ENCODE results near the gene NUP210L. TPM values are rescaled to one million over a fixed set of nuclear protein-coding genes. Genes with fewer than 3 reads are reported as not detected.

Gene NUP210L
- total and polyA plus RNA-seq, 2 donors from 2014 or later, result 0.06 TPM; not detected in 1

GRCh38 chr1:154145986-154146385 lies 8.9 kb downstream of the NUP210L start:
- Histone ChIP-seq H3K9me3 (ENCODE audit: control insufficient read depth in 2 of 3, insufficient read depth in 1 of 3, low read length in 3 of 3) (no peaks in the 10 kb centered on the region), H3K9ac (ENCODE audit: low read length in 3 of 3) (no peak overlapping the region), H3K4me1 (ENCODE audit: control insufficient read depth in 2 of 3, insufficient read depth in 2 of 3, low read depth in 1 of 3, low read length in 3 of 3) (no peaks in the 10 kb centered on the region), H3K27me3 (ENCODE audit: control insufficient read depth, insufficient read depth, low read length) (no peaks in the 10 kb centered on the region), H3K4me3 (ENCODE audit: low read length in 3 of 3) (no peak overlapping the region), H3K27ac (ENCODE audit: low read depth in 2 of 2, low read length in 2 of 2) (no peak overlapping the region), H3K36me3 (ENCODE audit: control insufficient read depth in 2 of 3, insufficient read depth in 3 of 3, low read length in 3 of 3) (no peaks in the 10 kb centered on the region)
- intact Hi-C loops (cut with DNase I), result no loop called here
- DNase-seq (no peak), FAIRE-seq (no peak)
- no peak for TF ChIP-seq CTCF (IDR thresholded peaks at IDR 0.05; ENCODE audit: borderline replicate concordance, extremely low read depth, insufficient read depth)

GRCh38 chr1:154142358-154142757 lies 12.5 kb downstream of the NUP210L start:
- no peak overlapping the region for H3K27ac ChIP-seq (ENCODE audit: low read depth in 2 of 2, low read length in 2 of 2)
- no peak overlapping the region for H3K9ac ChIP-seq (ENCODE audit: low read length in 3 of 3)
- no peak overlapping the region for H3K4me3 ChIP-seq (ENCODE audit: low read length in 3 of 3)
- DNase-seq (no peak), FAIRE-seq (no peak)
- TF ChIP-seq CTCF (IDR thresholded peaks at IDR 0.05; ENCODE audit: borderline replicate concordance, extremely low read depth, insufficient read depth), result no peak
- intact Hi-C loops (cut with DNase I), result no loop called here
- H3K27me3 ChIP-seq (ENCODE audit: control insufficient read depth, insufficient read depth, low read length), result no peaks in the 10 kb centered on the region
- no peaks in the 10 kb centered on the region for H3K36me3 ChIP-seq (ENCODE audit: control insufficient read depth in 2 of 3, insufficient read depth in 3 of 3, low read length in 3 of 3)
- no peaks in the 10 kb centered on the region for H3K9me3 ChIP-seq (ENCODE audit: control insufficient read depth in 2 of 3, insufficient read depth in 1 of 3, low read length in 3 of 3)
- no peaks in the 10 kb centered on the region for H3K4me1 ChIP-seq (ENCODE audit: control insufficient read depth in 2 of 3, insufficient read depth in 2 of 3, low read depth in 1 of 3, low read length in 3 of 3)

GRCh38 chr1:154141240-154141639 lies 13.6 kb downstream of the NUP210L start:
- H3K4me3 ChIP-seq (ENCODE audit: low read length in 3 of 3), result no peak overlapping the region
- H3K4me1 ChIP-seq (ENCODE audit: control insufficient read depth in 2 of 3, insufficient read depth in 2 of 3, low read depth in 1 of 3, low read length in 3 of 3), result no peaks in the 10 kb centered on the region
- intact Hi-C loops (cut with DNase I), result no loop called here
- no peak overlapping the region for H3K27ac ChIP-seq (ENCODE audit: low read depth in 2 of 2, low read length in 2 of 2)
- H3K27me3 ChIP-seq (ENCODE audit: control insufficient read depth, insufficient read depth, low read length), result no peaks in the 10 kb centered on the region
- H3K36me3 ChIP-seq (ENCODE audit: control insufficient read depth in 2 of 3, insufficient read depth in 3 of 3, low read length in 3 of 3), result no peaks in the 10 kb centered on the region
- FAIRE-seq (no peak), DNase-seq (no peak)
- H3K9me3 ChIP-seq (ENCODE audit: control insufficient read depth in 2 of 3, insufficient read depth in 1 of 3, low read length in 3 of 3), result no peaks in the 10 kb centered on the region
- TF ChIP-seq CTCF (IDR thresholded peaks at IDR 0.05; ENCODE audit: borderline replicate concordance, extremely low read depth, insufficient read depth), result no peak
- no peak overlapping the region for H3K9ac ChIP-seq (ENCODE audit: low read length in 3 of 3)

GRCh38 chr1:154137888-154138287 lies 17.0 kb downstream of the NUP210L start:
- H3K27me3 ChIP-seq (ENCODE audit: control insufficient read depth, insufficient read depth, low read length), result no peaks in the 10 kb centered on the region
- no peaks in the 10 kb centered on the region for H3K4me1 ChIP-seq (ENCODE audit: control insufficient read depth in 2 of 3, insufficient read depth in 2 of 3, low read depth in 1 of 3, low read length in 3 of 3)
- no peak for DNase-seq
- no peak overlapping the region for H3K27ac ChIP-seq (ENCODE audit: low read depth in 2 of 2, low read length in 2 of 2)
- H3K4me3 ChIP-seq (ENCODE audit: low read length in 3 of 3), result no peak overlapping the region
- no peak overlapping the region for H3K9ac ChIP-seq (ENCODE audit: low read length in 3 of 3)
- FAIRE-seq, result no peak
- TF ChIP-seq CTCF (IDR thresholded peaks at IDR 0.05; ENCODE audit: borderline replicate concordance, extremely low read depth, insufficient read depth), result no peak
- no peaks in the 10 kb centered on the region for H3K9me3 ChIP-seq (ENCODE audit: control insufficient read depth in 2 of 3, insufficient read depth in 1 of 3, low read length in 3 of 3)
- no peaks in the 10 kb centered on the region for H3K36me3 ChIP-seq (ENCODE audit: control insufficient read depth in 2 of 3, insufficient read depth in 3 of 3, low read length in 3 of 3)
- intact Hi-C loops (cut with DNase I), result no loop called here
